GM13977 (cell line): ENCODE results near the gene SLC22A15.
"Not testable (repeated sequence)": the region's sequence is repeated elsewhere in the genome, so short reads cannot be mapped to it uniquely, and the experiment has no call there.

Experiments
- DNase-seq: peaks from one replicate; pipeline ENCODE4 v3.0.0; 2012; ENCODE audit warnings: low spot score
- in situ Hi-C: fragments of 300-500 bp; cut with MboI; formaldehyde crosslinking; loops from one replicate; pipeline ENCODE4 v1.12.0; 2022; ENCODE audit warnings: low sequenced_read_pairs, low pct_unique_long_range_greater_than_20kb, mixed read lengths, inconsistent platforms; ENCODE audit not compliant: unreplicated experiment
- TF ChIP-seq, protein P1 (sequence below): IDR thresholded peaks from 2 replicates; pipeline ENCODE4 v1.5.1; 2012; ENCODE audit warnings: mild to moderate bottlenecking, control low read depth; ENCODE audit not compliant: insufficient read depth; ENCODE audit errors: extremely low read depth, missing control alignments

Gene SLC22A15

DNA sequence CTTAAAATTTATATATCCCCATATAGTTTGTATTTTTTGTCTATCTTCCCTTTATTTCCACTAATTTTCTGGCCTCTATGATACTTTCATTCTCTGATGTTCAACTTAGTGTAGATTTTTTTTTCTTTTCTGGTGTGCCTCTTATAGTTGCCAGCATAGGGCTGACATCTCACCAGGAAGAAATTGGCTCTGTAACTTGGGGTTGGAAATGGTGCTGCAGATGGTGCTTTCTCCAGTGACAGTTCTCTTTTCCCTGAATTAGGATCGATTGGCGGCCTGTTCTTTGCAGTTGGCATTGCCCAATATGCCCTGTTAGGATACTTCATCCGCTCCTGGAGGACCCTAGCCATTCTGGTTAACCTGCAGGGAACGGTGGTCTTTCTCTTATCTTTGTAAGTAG is 50.3 kb downstream of the SLC22A15 start:
- in situ Hi-C loops, result no loop called here
- TF ChIP-seq, protein P1, sequence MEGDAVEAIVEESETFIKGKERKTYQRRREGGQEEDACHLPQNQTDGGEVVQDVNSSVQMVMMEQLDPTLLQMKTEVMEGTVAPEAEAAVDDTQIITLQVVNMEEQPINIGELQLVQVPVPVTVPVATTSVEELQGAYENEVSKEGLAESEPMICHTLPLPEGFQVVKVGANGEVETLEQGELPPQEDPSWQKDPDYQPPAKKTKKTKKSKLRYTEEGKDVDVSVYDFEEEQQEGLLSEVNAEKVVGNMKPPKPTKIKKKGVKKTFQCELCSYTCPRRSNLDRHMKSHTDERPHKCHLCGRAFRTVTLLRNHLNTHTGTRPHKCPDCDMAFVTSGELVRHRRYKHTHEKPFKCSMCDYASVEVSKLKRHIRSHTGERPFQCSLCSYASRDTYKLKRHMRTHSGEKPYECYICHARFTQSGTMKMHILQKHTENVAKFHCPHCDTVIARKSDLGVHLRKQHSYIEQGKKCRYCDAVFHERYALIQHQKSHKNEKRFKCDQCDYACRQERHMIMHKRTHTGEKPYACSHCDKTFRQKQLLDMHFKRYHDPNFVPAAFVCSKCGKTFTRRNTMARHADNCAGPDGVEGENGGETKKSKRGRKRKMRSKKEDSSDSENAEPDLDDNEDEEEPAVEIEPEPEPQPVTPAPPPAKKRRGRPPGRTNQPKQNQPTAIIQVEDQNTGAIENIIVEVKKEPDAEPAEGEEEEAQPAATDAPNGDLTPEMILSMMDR, result no peak
- DNase-seq, result no peak

GRCh38 chr1:116031302-116031835 is 55.1 kb downstream of the SLC22A15 start:
- TF ChIP-seq, protein P1, result no peak
- in situ Hi-C loops, result no loop called here
- no peak for DNase-seq

- no peak for DNase-seq
- TF ChIP-seq, protein P1, result no peak
- in situ Hi-C loops, result no loop called here
Observed at GRCh38 chr1:116033322-116033721, 57.0 kb downstream of the SLC22A15 start.

DNA sequence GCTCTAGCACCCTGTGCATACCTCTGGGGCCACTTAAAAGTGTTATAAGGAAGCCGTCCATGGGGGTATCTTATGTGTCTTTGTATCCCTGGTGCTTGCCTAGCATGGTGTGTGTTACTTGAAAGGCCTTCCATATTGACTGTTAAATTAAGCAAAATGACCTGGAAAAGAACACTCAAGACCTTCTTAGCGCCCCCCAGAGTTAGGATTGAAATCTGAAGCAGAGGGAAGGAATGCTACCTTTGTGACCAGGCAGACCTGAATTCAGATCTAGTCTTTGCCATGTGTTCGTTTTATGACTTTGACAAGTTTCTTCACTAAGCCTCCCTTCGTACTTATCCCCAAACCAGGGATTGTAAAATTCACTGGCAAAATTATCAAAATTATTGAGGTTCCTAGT is 59.9 kb downstream of the SLC22A15 start:
- DNase-seq, result no peak
- in situ Hi-C loops, result no loop called here
- TF ChIP-seq, protein P1, result no peak

DNA sequence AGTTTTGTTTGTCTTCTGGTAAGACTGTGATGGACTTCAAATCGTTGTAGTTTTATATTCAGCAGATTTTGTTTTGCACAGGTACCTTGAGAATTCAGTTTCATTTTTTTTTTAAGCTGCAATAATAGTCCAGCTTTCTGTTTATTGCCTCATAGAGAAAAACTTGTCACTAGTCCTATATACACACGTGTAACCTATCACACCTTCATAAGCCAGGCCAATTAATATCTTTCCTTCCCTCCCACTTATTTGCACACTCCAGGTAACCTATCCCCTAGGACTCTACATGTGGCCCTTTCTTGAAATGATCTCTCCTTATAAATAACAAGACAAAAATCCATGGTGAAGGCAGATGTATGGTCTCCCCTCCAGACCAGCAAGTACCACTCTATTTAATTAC is 62.4 kb downstream of the SLC22A15 start:
- in situ Hi-C loops, result no loop called here
- DNase-seq, result no peak
- TF ChIP-seq, protein P1, result no peak

DNA sequence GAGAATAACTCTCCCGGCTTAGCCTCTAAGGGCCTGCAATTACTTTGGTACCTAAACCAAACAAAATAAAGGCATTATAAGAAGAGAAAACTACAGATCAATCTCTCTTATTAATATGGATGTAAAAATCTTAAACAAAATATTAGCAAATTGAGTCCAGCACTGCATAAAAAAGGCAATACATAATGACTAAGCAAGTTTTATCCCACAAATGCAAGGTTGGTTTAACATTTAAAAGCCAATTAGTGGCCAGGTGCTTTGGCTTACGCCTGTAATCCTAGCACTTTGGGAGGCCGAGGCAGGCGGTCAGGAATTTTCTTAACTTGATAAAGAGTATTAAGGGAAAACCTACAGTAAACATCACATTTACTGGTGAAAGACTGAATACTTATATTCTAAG is 67.8 kb downstream of the SLC22A15 start:
- TF ChIP-seq, protein P1, result no peak
- in situ Hi-C loops, result no loop called here
- no peak for DNase-seq

DNA sequence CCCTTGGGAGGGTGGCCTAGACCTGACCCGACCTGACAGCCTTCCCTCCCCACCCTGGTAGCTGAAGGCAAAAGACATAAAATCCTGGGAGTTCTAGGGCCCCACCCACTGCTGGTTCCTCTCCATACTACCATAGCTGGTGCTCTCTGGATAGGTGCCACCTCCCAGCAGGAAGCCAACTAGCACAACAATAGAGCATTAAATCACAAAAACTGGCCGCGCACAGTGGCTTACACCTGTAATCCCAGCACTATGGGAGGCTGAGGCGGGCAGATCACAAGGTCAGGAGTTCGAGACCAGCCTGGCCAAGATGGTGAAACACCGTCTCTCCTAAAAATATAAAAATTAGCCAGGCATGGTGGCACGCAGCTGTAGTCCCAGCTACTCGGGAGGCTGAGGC is 70.6 kb downstream of the SLC22A15 start:
- in situ Hi-C loops, DNase-seq: not testable (repeated sequence)

- DNase-seq, in situ Hi-C loops: not testable (repeated sequence)
Observed at GRCh38 chr1:116051896-116052295, 75.6 kb downstream of the SLC22A15 start.
